Measurements from ENCODE around the gene LY6G6F.

Gene LY6G6F

GRCh38 chr6:31680226-31681134 is 26.2 kb upstream of the LY6G6F start, which contains the start of gene LY6G5C:
LY6G5C (minus strand) TSS chr6:31681067; CDS start chr6:31680373, 694 bp downstream.
- peak within 1 kb of the TSS; percentile 81 for H2AFZ ChIP-seq (ENCODE audit: low read length, unreplicated experiment)
- no peaks in the 10 kb centered on the region for H3K79me2 ChIP-seq (ENCODE audit: control insufficient read depth, insufficient read depth, low read length, unreplicated experiment)
- peak within 1 kb of the TSS; percentile 81 for H3K4me3 ChIP-seq (ENCODE audit: low read depth, low read length)
- H3K27me3 ChIP-seq (ENCODE audit: insufficient read depth, low read length), result no peaks in the 10 kb centered on the region
- 0 out of 2 replicates have a peak within 1 kb of the TSS, but pooled peaks have one; percentile 28 for H3K27ac ChIP-seq (ENCODE audit: low read depth, low read length)
- peaks cover 8% of the 10 kb centered on the region for H3K4me1 ChIP-seq (ENCODE audit: control insufficient read depth, insufficient read depth, low read length, unreplicated experiment)
- H3K36me3 ChIP-seq (ENCODE audit: insufficient read depth, low read length), result no peaks in the 10 kb centered on the region

- peaks cover 8% of the 10 kb centered on the region for H3K4me1 ChIP-seq (ENCODE audit: control insufficient read depth, insufficient read depth, low read length, unreplicated experiment)
- no peaks in the 10 kb centered on the region for H3K36me3 ChIP-seq (ENCODE audit: insufficient read depth, low read length)
- no peaks in the 10 kb centered on the region for H3K27me3 ChIP-seq (ENCODE audit: insufficient read depth, low read length)
- H2AFZ ChIP-seq (ENCODE audit: low read length, unreplicated experiment), result peak overlapping the region; percentile 81
- H3K4me3 ChIP-seq (ENCODE audit: low read depth, low read length), result peak overlapping the region; percentile 81
- H3K79me2 ChIP-seq (ENCODE audit: control insufficient read depth, insufficient read depth, low read length, unreplicated experiment), result no peaks in the 10 kb centered on the region
- 0 out of 2 replicates have a peak overlapping the region, but pooled peaks have one; percentile 28 for H3K27ac ChIP-seq (ENCODE audit: low read depth, low read length)
Observed at GRCh38 chr6:31681135-31681671, 25.5 kb upstream of the LY6G6F start.

- H3K4me3 ChIP-seq (ENCODE audit: low read depth, low read length), result no peak overlapping the region
- H3K27me3 ChIP-seq (ENCODE audit: insufficient read depth, low read length), result no peaks in the 10 kb centered on the region
Observed at GRCh38 chr6:31683591-31683990, 23.1 kb upstream of the LY6G6F start.

GRCh38 chr6:31686483-31686882 is 20.2 kb upstream of the LY6G6F start:
- Histone ChIP-seq H2AFZ (ENCODE audit: low read length, unreplicated experiment) (no peak overlapping the region), H3K27me3 (ENCODE audit: insufficient read depth, low read length) (no peaks in the 10 kb centered on the region), H3K4me3 (ENCODE audit: low read depth, low read length) (no peak overlapping the region), H3K4me1 (ENCODE audit: control insufficient read depth, insufficient read depth, low read length, unreplicated experiment) (peaks cover 1% of the 10 kb centered on the region), H3K36me3 (ENCODE audit: insufficient read depth, low read length) (no peaks in the 10 kb centered on the region; the same call in 1 of the 2 replicates), H3K79me2 (ENCODE audit: control insufficient read depth, insufficient read depth, low read length, unreplicated experiment) (no peaks in the 10 kb centered on the region), H3K27ac (ENCODE audit: low read depth, low read length) (no peak overlapping the region)

More at GRCh38 chr6:31683591-31683990, 23.1 kb upstream of the LY6G6F start:
- H3K36me3 ChIP-seq (ENCODE audit: insufficient read depth, low read length), result no peaks in the 10 kb centered on the region; the same call in 1 of the 2 replicates
- H3K4me1 ChIP-seq (ENCODE audit: control insufficient read depth, insufficient read depth, low read length, unreplicated experiment), result peaks cover 8% of the 10 kb centered on the region
- H3K27ac ChIP-seq (ENCODE audit: low read depth, low read length), result no peak overlapping the region
- H2AFZ ChIP-seq (ENCODE audit: low read length, unreplicated experiment), result no peak overlapping the region
- no peaks in the 10 kb centered on the region for H3K79me2 ChIP-seq (ENCODE audit: control insufficient read depth, insufficient read depth, low read length, unreplicated experiment)

GRCh38 chr6:31687321-31687720 is 19.3 kb upstream of the LY6G6F start:
- no peaks in the 10 kb centered on the region for H3K4me1 ChIP-seq (ENCODE audit: control insufficient read depth, insufficient read depth, low read length, unreplicated experiment)
- H3K27me3 ChIP-seq (ENCODE audit: insufficient read depth, low read length), result no peaks in the 10 kb centered on the region
- no peaks in the 10 kb centered on the region for H3K79me2 ChIP-seq (ENCODE audit: control insufficient read depth, insufficient read depth, low read length, unreplicated experiment)
- H3K27ac ChIP-seq (ENCODE audit: low read depth, low read length), result no peak overlapping the region
- H3K4me3 ChIP-seq (ENCODE audit: low read depth, low read length), result no peak overlapping the region
- no peaks in the 10 kb centered on the region; the same call in 1 of the 2 replicates for H3K36me3 ChIP-seq (ENCODE audit: insufficient read depth, low read length)
- no peak overlapping the region for H2AFZ ChIP-seq (ENCODE audit: low read length, unreplicated experiment)

GRCh38 chr6:31687860-31688693 is 18.6 kb upstream of the LY6G6F start:
- Histone ChIP-seq H3K27ac (ENCODE audit: low read depth, low read length) (no peak overlapping the region), H3K36me3 (ENCODE audit: insufficient read depth, low read length) (peaks cover 4% of the 10 kb centered on the region; the same call in 1 of the 2 replicates), H3K4me1 (ENCODE audit: control insufficient read depth, insufficient read depth, low read length, unreplicated experiment) (no peaks in the 10 kb centered on the region), H2AFZ (ENCODE audit: low read length, unreplicated experiment) (no peak overlapping the region), H3K4me3 (ENCODE audit: low read depth, low read length) (no peak overlapping the region), H3K27me3 (ENCODE audit: insufficient read depth, low read length) (no peaks in the 10 kb centered on the region), H3K79me2 (ENCODE audit: control insufficient read depth, insufficient read depth, low read length, unreplicated experiment) (no peaks in the 10 kb centered on the region)

GRCh38 chr6:31689249-31690110 is 17.2 kb upstream of the LY6G6F start:
- no peak overlapping the region for H3K4me3 ChIP-seq (ENCODE audit: low read depth, low read length)
- no peaks in the 10 kb centered on the region for H3K79me2 ChIP-seq (ENCODE audit: control insufficient read depth, insufficient read depth, low read length, unreplicated experiment)
- no peak overlapping the region for H2AFZ ChIP-seq (ENCODE audit: low read length, unreplicated experiment)
- peaks cover 4% of the 10 kb centered on the region; the same call in 1 of the 2 replicates for H3K36me3 ChIP-seq (ENCODE audit: insufficient read depth, low read length)
- no peaks in the 10 kb centered on the region for H3K27me3 ChIP-seq (ENCODE audit: insufficient read depth, low read length)
- no peak overlapping the region for H3K27ac ChIP-seq (ENCODE audit: low read depth, low read length)
- no peaks in the 10 kb centered on the region for H3K4me1 ChIP-seq (ENCODE audit: control insufficient read depth, insufficient read depth, low read length, unreplicated experiment)

- Histone ChIP-seq H2AFZ (ENCODE audit: low read length, unreplicated experiment) (no peak overlapping the region), H3K4me3 (ENCODE audit: low read depth, low read length) (no peak overlapping the region), H3K4me1 (ENCODE audit: control insufficient read depth, insufficient read depth, low read length, unreplicated experiment) (no peaks in the 10 kb centered on the region), H3K27me3 (ENCODE audit: insufficient read depth, low read length) (no peaks in the 10 kb centered on the region), H3K27ac (ENCODE audit: low read depth, low read length) (no peak overlapping the region), H3K79me2 (ENCODE audit: control insufficient read depth, insufficient read depth, low read length, unreplicated experiment) (no peaks in the 10 kb centered on the region), H3K36me3 (ENCODE audit: insufficient read depth, low read length) (peaks cover 4% of the 10 kb centered on the region; the same call in 1 of the 2 replicates)
Observed at GRCh38 chr6:31690231-31691077, 16.2 kb upstream of the LY6G6F start.

- Histone ChIP-seq H3K79me2 (ENCODE audit: control insufficient read depth, insufficient read depth, low read length, unreplicated experiment) (no peaks in the 10 kb centered on the region), H2AFZ (ENCODE audit: low read length, unreplicated experiment) (no peak overlapping the region), H3K4me1 (ENCODE audit: control insufficient read depth, insufficient read depth, low read length, unreplicated experiment) (no peaks in the 10 kb centered on the region), H3K27ac (ENCODE audit: low read depth, low read length) (no peak overlapping the region), H3K4me3 (ENCODE audit: low read depth, low read length) (no peak overlapping the region), H3K27me3 (ENCODE audit: insufficient read depth, low read length) (no peaks in the 10 kb centered on the region), H3K36me3 (ENCODE audit: insufficient read depth, low read length) (peaks cover 4% of the 10 kb centered on the region; the same call in 1 of the 2 replicates)
Observed at GRCh38 chr6:31691078-31691463, 15.6 kb upstream of the LY6G6F start.

Measured in ACC112 (cell line).